DOHH2 (cell line): Measurements from ENCODE around the gene GSG1L.

Experiments used
- H3F3A ChIP-seq: fragments of 200-600 bp; sonication (generic), shearing (Covaris generic); 2 replicates; pipeline ENCODE4 v1.6.0; 2016; ENCODE audit warnings: antibody characterized with exemption, mild to moderate bottlenecking; ENCODE audit not compliant: control insufficient read depth, insufficient read depth
- H3K27ac ChIP-seq: fragments of 200-600 bp; sonication (generic); 2 replicates; pipeline ENCODE4 v1.5.1; 2014; ENCODE audit warnings: low read depth, mild to moderate bottlenecking, low read length, moderate library complexity
- H3K27me3 ChIP-seq: fragments of 200-600 bp; sonication (generic); 2 replicates; pipeline ENCODE4 v1.6.1; 2014; ENCODE audit warnings: mild to moderate bottlenecking, low read length, mixed read lengths; ENCODE audit not compliant: control insufficient read depth
- H3K36me3 ChIP-seq: fragments of 200-600 bp; sonication (generic); 2 replicates; pipeline ENCODE4 v1.6.1; 2014; ENCODE audit warnings: mild to moderate bottlenecking, low read length, moderate library complexity, mixed read lengths; ENCODE audit not compliant: control insufficient read depth
- H3K4me1 ChIP-seq: fragments of 200-600 bp; sonication (generic); 2 replicates; pipeline ENCODE4 v1.6.1; 2014; ENCODE audit warnings: mild to moderate bottlenecking, low read length, mixed read lengths; ENCODE audit not compliant: control insufficient read depth
- H3K4me2 ChIP-seq: fragments of 200-600 bp; sonication (generic); 2 replicates; pipeline ENCODE4 v1.6.0; 2014; ENCODE audit warnings: mild to moderate bottlenecking, low read length, moderate library complexity
- H3K4me3 ChIP-seq: fragments of 200-600 bp; sonication (generic); 2 replicates; pipeline ENCODE4 v1.5.1; 2014; ENCODE audit warnings: mild to moderate bottlenecking, low read length, mixed read lengths
- H3K79me2 ChIP-seq: fragments of 200-600 bp; sonication (generic); 2 replicates; pipeline ENCODE4 v1.6.1; 2014; ENCODE audit warnings: mild to moderate bottlenecking, low read length, mixed read lengths; ENCODE audit not compliant: control insufficient read depth
- H3K9me2 ChIP-seq: fragments of 200-600 bp; sonication (generic); replicated peaks from 2 replicates; pipeline ENCODE4 v1.6.1; 2014; ENCODE audit warnings: mild to moderate bottlenecking, low read length, mixed read lengths; ENCODE audit not compliant: control insufficient read depth
- H3K9me3 ChIP-seq: fragments of 200-600 bp; sonication (generic); 2 replicates; pipeline ENCODE4 v1.6.1; 2014; ENCODE audit warnings: antibody characterized with exemption, low read length, mixed read lengths; ENCODE audit not compliant: control insufficient read depth, insufficient read depth
- H4K20me1 ChIP-seq: fragments of 200-600 bp; sonication (generic); 2 replicates; pipeline ENCODE4 v1.6.0; 2014; ENCODE audit warnings: low read depth, mild to moderate bottlenecking, antibody characterized with exemption, low read length, moderate library complexity; ENCODE audit not compliant: control insufficient read depth, insufficient read depth
- EZH2phosphoT487 ChIP-seq: fragments of 200-600 bp; sonication (generic); IDR thresholded peaks from 2 replicates; pipeline ENCODE4 v1.6.1; 2017; ENCODE audit warnings: borderline replicate concordance, mild to moderate bottlenecking, antibody characterized with exemption, low read length, moderate library complexity, mixed read lengths
- TF ChIP-seq, protein P1 (sequence below): fragments of 200-600 bp; sonication (generic); IDR thresholded peaks from one replicate; pipeline ENCODE4 v1.5.1; 2014; ENCODE audit warnings: antibody characterized with exemption, mild to moderate bottlenecking, low read depth, low read length; ENCODE audit not compliant: poor library complexity, severe bottlenecking

Gene GSG1L

DNA sequence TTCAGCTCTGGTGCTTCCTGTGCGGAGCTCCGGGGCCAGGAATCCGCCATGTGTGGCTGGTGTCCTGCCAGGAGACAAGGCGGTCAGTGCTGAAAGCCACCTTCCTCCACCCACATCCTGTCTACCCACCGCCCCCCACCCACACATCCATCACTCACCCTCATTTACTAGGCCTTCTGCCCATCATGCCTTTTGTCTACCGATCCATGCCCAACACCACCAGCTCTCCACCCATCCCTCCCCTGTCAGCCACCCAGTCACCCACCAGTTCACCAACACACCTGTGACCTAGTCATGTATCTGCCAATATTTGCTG is 272.2 kb downstream of the GSG1L start:
- no peak overlapping the region for H3K4me2 ChIP-seq
- TF ChIP-seq, protein P1, sequence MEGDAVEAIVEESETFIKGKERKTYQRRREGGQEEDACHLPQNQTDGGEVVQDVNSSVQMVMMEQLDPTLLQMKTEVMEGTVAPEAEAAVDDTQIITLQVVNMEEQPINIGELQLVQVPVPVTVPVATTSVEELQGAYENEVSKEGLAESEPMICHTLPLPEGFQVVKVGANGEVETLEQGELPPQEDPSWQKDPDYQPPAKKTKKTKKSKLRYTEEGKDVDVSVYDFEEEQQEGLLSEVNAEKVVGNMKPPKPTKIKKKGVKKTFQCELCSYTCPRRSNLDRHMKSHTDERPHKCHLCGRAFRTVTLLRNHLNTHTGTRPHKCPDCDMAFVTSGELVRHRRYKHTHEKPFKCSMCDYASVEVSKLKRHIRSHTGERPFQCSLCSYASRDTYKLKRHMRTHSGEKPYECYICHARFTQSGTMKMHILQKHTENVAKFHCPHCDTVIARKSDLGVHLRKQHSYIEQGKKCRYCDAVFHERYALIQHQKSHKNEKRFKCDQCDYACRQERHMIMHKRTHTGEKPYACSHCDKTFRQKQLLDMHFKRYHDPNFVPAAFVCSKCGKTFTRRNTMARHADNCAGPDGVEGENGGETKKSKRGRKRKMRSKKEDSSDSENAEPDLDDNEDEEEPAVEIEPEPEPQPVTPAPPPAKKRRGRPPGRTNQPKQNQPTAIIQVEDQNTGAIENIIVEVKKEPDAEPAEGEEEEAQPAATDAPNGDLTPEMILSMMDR: no peak
- no peak for TF ChIP-seq EZH2phosphoT487
- no peaks in the 10 kb centered on the region for H3K4me1 ChIP-seq
- no peak overlapping the region for H3K27ac ChIP-seq
- no peaks in the 10 kb centered on the region for H3K9me2 ChIP-seq
- no peaks in the 10 kb centered on the region for H4K20me1 ChIP-seq
- no peak overlapping the region for H3K4me3 ChIP-seq
- no peaks in the 10 kb centered on the region for H3K36me3 ChIP-seq
- no peaks in the 10 kb centered on the region for H3K79me2 ChIP-seq
- no peaks in the 10 kb centered on the region for H3K9me3 ChIP-seq
- no peaks in the 10 kb centered on the region for H3F3A ChIP-seq
- no peaks in the 10 kb centered on the region for H3K27me3 ChIP-seq

DNA sequence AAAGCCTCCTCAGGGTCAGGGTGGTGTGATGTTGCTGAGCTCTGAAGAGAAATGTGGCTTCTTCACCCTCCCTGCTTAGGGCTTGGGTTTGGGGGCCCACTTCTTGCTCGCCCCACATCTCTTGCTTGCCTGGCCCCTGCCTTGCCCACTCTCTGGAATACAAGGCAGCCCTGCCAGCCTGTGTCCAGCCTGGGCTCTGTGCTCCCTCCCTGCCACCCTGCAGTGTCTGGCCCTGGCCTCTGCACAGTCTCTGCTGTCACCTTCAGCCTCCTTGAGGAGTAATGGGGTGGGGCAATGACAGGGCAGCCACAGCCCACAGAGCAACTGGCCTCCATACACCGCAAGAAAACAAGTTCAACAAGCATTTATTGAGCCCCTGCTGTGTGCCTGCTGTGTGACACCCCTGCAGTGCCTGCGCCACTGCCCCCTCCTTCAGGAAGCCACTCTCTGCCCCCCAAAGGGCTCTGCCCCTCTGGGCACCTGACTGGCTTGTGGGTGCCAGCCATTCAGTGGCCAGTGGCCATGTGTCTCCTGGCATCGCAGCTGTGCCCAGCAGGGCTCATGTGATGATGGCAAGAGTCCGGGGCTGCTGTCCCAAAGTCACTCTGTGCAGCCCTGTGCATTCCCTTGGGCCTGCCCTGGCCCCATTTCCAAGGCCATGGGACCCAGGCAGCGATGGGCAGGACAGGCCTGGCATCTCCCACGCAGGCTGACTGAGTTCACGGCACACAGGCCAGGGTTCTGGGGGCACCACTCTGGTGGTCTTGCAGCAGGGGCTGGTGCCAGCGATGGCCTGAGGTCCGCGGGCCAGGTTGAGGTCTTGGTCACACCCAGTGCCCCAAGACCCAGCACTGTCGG is 272.7 kb downstream of the GSG1L start:
- Histone ChIP-seq H3K36me3 (no peaks in the 10 kb centered on the region), H3F3A (no peaks in the 10 kb centered on the region), H3K27me3 (no peaks in the 10 kb centered on the region), H3K9me3 (no peaks in the 10 kb centered on the region), H4K20me1 (no peaks in the 10 kb centered on the region), H3K4me2 (no peak overlapping the region), H3K9me2 (no peaks in the 10 kb centered on the region), H3K4me3 (no peak overlapping the region), H3K4me1 (no peaks in the 10 kb centered on the region), H3K27ac (no peak overlapping the region), H3K79me2 (no peaks in the 10 kb centered on the region)
- TF ChIP-seq, protein P1: no peak

DNA sequence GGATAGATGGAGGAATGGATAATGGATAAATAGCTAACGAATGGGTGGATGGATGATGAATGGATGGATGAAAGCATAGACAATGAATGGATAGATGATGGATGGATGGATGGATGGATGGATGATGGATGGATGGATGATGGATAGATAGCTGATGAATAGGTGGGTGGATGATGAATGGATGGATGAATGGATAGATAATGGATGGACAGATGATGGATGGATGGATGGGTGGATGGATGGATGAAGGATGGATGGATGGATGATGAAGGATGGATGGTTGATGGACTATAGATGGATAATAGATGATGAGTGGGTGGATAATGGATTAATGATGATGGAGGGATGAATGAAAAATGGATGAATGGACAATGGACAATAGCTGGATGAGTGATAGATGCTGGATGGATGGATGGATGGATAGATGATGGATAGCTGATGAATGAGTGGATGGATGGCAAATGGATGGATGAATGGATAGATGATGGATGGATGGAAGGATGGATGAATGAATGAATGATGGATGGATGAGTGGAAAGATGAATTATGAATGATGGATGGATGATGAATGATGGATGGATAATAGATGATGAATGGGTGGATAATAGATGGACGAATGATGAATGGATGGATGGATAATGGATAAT is 273.8 kb downstream of the GSG1L start:
- H3K27me3 ChIP-seq: no peaks in the 10 kb centered on the region
- no peaks in the 10 kb centered on the region for H3K79me2 ChIP-seq
- no peak overlapping the region for H3K27ac ChIP-seq
- H3K9me2 ChIP-seq: no peaks in the 10 kb centered on the region
- H3F3A ChIP-seq: no peaks in the 10 kb centered on the region
- H4K20me1 ChIP-seq: no peaks in the 10 kb centered on the region
- no peak for TF ChIP-seq EZH2phosphoT487
- TF ChIP-seq, protein P1: no peak
- H3K9me3 ChIP-seq: no peaks in the 10 kb centered on the region
- H3K4me1 ChIP-seq: no peaks in the 10 kb centered on the region
- H3K4me3 ChIP-seq: no peak overlapping the region
- H3K36me3 ChIP-seq: no peaks in the 10 kb centered on the region
- no peak overlapping the region for H3K4me2 ChIP-seq
